Uterus (tissue), 4 donors: ENCODE results near the gene CPNE4. TPM values are rescaled to one million over a fixed set of nuclear protein-coding genes. Genes with fewer than 3 reads are reported as not detected.

Source experiments
- DNase-seq, 2 donors: peaks; one replicate each; pipeline ENCODE4 v3.0.0-alpha.2; 2019 to 2020
- H3K27ac ChIP-seq, 2 donors: fragments of 200-600 bp; sonication (generic); 1 replicate in 1 of 2; 2 replicates in 1 of 2; pipeline ENCODE4 v1.5.1; 2016 to 2018
- H3K27me3 ChIP-seq, 2 donors: fragments of 200-600 bp; sonication (generic); one replicate each; pipeline ENCODE4 v1.5.1; 2018 to 2019; ENCODE audit warnings: control low read depth in 1 of 2
- H3K36me3 ChIP-seq, 2 donors: fragments of 200-600 bp; sonication (generic); one replicate each; pipeline ENCODE4 v1.5.1; 2019; ENCODE audit warnings: control low read depth in 1 of 2
- H3K4me1 ChIP-seq, 2 donors: fragments of 200-600 bp; sonication (generic); one replicate each; pipeline ENCODE4 v1.5.1; 2018 to 2019; ENCODE audit warnings: control low read depth in 1 of 2
- H3K4me3 ChIP-seq, 2 donors: fragments of 200-600 bp; sonication (generic); 1 replicate in 1 of 2; 2 replicates in 1 of 2; pipeline ENCODE4 v1.5.1; 2018 to 2019; ENCODE audit warnings: mild to moderate bottlenecking in 1 of 2
- H3K9me3 ChIP-seq, 2 donors: fragments of 200-600 bp; sonication (generic); one replicate each; pipeline ENCODE4 v1.5.1; 2019; ENCODE audit warnings: control low read depth in 1 of 2
- CTCF ChIP-seq, 4 experiments: fragments of 200-600 bp in 2 of 4; fragments of 450-650 bp in 2 of 4; sonication (generic) in 2 of 4; IDR thresholded peaks; one replicate each; pipeline ENCODE4 v1.5.1; 2016 to 2019; ENCODE audit warnings: antibody characterized with exemption in 4 of 4, mild to moderate bottlenecking in 2 of 4, moderate library complexity in 1 of 4
- POLR2A ChIP-seq, 2 donors: fragments of 450-650 bp; IDR thresholded peaks; one replicate each; pipeline ENCODE4 v1.6.1; 2016; ENCODE audit warnings: antibody characterized with exemption in 2 of 2, mild to moderate bottlenecking in 1 of 2, moderate library complexity in 1 of 2
- intact Hi-C: fragments of 100-400 bp; cut with DNase I; formaldehyde crosslinking; loops from one replicate; pipeline ENCODE4 v1.15.1; 2023; ENCODE audit warnings: low total_unique reads
- total RNA-seq, 4 donors: library from RNA; depleted of rRNA in 3 of 4; stranded (reverse); fragments of >200 nt in 3 of 4; gene quantifications; one replicate each; pipeline versions ENCODE4 v1.1.0 to v1.2.4, GENCODE V29; 2014 to 2023
- donor health status: DM: yes; HTN: yes; CAD: no.

Gene CPNE4
- total RNA-seq, 4 donors from 2014 or later, result 0.35 TPM; not detected in 3

DNA sequence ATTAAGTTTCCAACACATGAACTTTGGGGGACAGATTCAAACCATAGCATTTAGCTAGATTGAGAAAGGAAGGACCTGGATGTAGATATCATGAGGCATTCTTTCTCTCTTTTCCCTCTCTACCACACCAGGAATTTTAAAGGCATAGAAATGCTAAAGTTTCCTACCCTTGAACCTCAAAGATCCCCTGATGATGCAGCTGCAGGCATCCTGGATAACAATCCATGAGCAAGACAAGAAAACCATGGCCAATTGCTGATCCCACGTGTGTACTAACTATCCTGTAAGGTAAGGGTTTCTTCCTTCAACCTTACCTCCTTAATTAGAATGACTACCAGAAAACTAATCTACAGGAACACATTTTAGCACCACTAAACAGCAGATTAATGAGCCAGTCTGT is 36.8 kb downstream of the CPNE4 start:
- no peak for TF ChIP-seq CTCF (IDR thresholded peaks at IDR 0.05)
- TF ChIP-seq POLR2A (IDR thresholded peaks at IDR 0.05), result no peak
- Histone ChIP-seq H3K27me3 (no peaks in the 10 kb centered on the region), H3K4me1 (no peaks in the 10 kb centered on the region), H3K9me3 (no peaks in the 10 kb centered on the region), H3K27ac (no peak overlapping the region), H3K36me3 (no peaks in the 10 kb centered on the region), H3K4me3 (no peak overlapping the region)
- no peak for DNase-seq
- intact Hi-C loops, result no loop called here

GRCh38 chr3:131995891-131996290 is 38.9 kb downstream of the CPNE4 start:
- no peaks in the 10 kb centered on the region for H3K36me3 ChIP-seq
- intact Hi-C loops, result no loop called here
- TF ChIP-seq CTCF (IDR thresholded peaks at IDR 0.05) (no peak), POLR2A (IDR thresholded peaks at IDR 0.05) (no peak)
- H3K9me3 ChIP-seq, result no peaks in the 10 kb centered on the region
- no peaks in the 10 kb centered on the region for H3K27me3 ChIP-seq
- no peak overlapping the region for H3K4me3 ChIP-seq
- no peak overlapping the region for H3K27ac ChIP-seq
- H3K4me1 ChIP-seq, result no peaks in the 10 kb centered on the region
- no peak for DNase-seq

- no peak for DNase-seq
- no peaks in the 10 kb centered on the region for H3K36me3 ChIP-seq
- no peaks in the 10 kb centered on the region for H3K4me1 ChIP-seq
- intact Hi-C loops, result no loop called here
- H3K9me3 ChIP-seq, result no peaks in the 10 kb centered on the region
- no peaks in the 10 kb centered on the region for H3K27me3 ChIP-seq
- H3K4me3 ChIP-seq, result no peak overlapping the region
- no peak overlapping the region for H3K27ac ChIP-seq
- TF ChIP-seq POLR2A (IDR thresholded peaks at IDR 0.05), result no peak
- TF ChIP-seq CTCF (IDR thresholded peaks at IDR 0.05), result no peak
Observed at GRCh38 chr3:131989318-131989717, 45.5 kb downstream of the CPNE4 start.

- TF ChIP-seq CTCF (IDR thresholded peaks at IDR 0.05), result no peak
- no peak for TF ChIP-seq POLR2A (IDR thresholded peaks at IDR 0.05)
- Histone ChIP-seq H3K4me3 (no peak overlapping the region), H3K4me1 (no peaks in the 10 kb centered on the region), H3K27ac (no peak overlapping the region), H3K36me3 (no peaks in the 10 kb centered on the region), H3K9me3 (no peaks in the 10 kb centered on the region), H3K27me3 (no peaks in the 10 kb centered on the region)
- intact Hi-C loops, result no loop called here
- DNase-seq, result no peak
Observed at GRCh38 chr3:131988209-131988608, 46.6 kb downstream of the CPNE4 start.

DNA sequence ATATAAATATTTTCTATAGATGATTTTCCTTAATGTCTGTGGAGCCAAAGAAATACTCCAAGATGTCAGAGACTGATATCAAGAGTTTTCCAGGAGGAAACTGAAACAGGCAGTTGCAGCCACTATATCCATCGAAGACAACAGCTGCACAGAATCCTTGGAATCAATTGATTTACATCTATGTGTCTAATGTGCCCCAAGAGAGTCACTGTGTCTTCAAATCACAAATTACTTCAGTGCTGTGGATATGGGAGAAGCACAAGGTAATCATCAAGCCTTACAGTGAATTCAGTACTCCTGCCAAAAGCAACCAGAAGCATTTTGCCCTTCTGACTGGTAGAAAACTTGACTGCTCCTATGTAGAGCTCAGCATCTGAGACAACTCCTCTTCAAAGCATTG is 51.1 kb downstream of the CPNE4 start:
- Histone ChIP-seq H3K27ac (no peak overlapping the region), H3K4me1 (no peaks in the 10 kb centered on the region), H3K4me3 (no peak overlapping the region), H3K36me3 (no peaks in the 10 kb centered on the region), H3K9me3 (no peaks in the 10 kb centered on the region), H3K27me3 (no peaks in the 10 kb centered on the region)
- TF ChIP-seq CTCF (IDR thresholded peaks at IDR 0.05), result no peak
- TF ChIP-seq POLR2A (IDR thresholded peaks at IDR 0.05), result no peak
- DNase-seq, result no peak
- intact Hi-C loops, result no loop called here
